ENCODE measurements around the gene ZC3H12C. TPM values are rescaled to one million over a fixed set of nuclear protein-coding genes. Genes with fewer than 3 reads are reported as not detected.

Gene ZC3H12C
- total RNA-seq, 1 donor from 2014 or later = 13.9 TPM

GRCh38 chr11:110077346-110077745 lies 15.8 kb upstream of the ZC3H12C start:
- no peak for DNase-seq (ENCODE audit: low spot score)

DNA sequence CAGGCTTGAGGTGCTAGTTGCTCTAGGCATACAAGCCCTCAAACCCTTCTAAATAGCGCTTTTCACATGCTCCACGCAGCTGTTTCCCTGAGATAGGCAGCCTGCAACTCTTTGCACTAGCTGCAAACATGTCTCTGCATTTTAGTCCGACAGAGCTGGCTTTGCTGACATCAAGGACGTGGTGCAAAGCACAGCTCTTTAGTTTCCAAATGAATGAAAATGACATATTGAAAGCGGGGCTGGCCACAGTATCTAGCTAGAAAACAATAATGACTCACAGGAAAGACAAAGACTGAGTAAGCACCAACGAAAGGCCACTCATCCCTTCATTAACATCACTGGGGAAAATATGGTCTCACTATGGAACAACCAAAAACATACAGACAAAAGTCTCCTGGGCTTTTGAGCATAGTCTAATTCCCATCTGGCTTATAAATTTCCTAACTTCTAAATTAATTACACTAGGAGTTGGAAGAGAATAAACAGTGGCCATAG lies 15.3 kb upstream of the ZC3H12C start:
- no peak for DNase-seq (ENCODE audit: low spot score)

GRCh38 chr11:110078923-110079544 lies 14.2 kb upstream of the ZC3H12C start:
- no peak for DNase-seq (ENCODE audit: low spot score)

GRCh38 chr11:110079726-110080125 lies 13.5 kb upstream of the ZC3H12C start:
- DNase-seq (ENCODE audit: low spot score) = no peak

GRCh38 chr11:110081462-110082376 lies 11.5 kb upstream of the ZC3H12C start:
- no peak for DNase-seq (ENCODE audit: low spot score)

DNA sequence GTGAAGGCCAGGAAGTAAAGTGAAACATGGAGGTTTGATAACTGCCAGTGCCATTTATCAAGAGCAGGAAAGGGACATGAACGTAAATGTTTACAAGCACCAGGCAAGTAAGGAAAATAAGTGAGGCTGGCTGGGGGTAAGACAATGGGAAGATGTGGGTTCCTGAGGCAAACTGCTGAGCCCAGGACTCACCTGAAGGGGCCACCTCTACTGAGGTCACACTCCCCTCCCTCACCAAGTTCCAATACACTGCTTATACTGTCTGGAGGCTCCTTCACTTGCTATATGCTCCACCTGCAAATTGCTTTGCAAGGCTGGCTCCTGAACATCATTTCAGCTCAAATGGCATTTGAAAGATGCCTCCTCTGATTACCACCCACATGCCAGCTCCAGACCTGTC lies 10.3 kb upstream of the ZC3H12C start:
- no peak for DNase-seq (ENCODE audit: low spot score)

- no peak for DNase-seq (ENCODE audit: low spot score)
Observed at GRCh38 chr11:110085255-110085838, 7.8 kb upstream of the ZC3H12C start.

DNA sequence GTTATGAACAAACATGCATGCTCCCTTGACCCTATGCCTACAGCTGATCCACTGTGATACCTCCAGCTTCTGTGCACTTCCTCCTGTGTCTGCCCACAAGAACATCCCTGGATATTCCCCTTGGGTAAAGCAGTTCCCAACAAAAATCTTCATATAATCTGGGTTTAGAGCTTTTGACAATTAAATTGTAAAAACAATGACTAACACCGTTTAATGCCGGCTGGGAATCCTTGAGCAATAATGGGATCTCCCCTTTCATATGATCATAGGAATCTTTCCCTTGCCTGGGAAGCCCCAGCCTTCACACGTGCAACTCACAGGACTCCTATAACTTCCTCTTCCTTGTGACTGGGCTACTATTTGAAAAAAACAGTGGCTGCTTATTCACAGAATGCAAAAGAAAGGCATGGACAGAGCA lies 6.3 kb upstream of the ZC3H12C start:
- DNase-seq (ENCODE audit: low spot score) = peak; percentile 36

DNA sequence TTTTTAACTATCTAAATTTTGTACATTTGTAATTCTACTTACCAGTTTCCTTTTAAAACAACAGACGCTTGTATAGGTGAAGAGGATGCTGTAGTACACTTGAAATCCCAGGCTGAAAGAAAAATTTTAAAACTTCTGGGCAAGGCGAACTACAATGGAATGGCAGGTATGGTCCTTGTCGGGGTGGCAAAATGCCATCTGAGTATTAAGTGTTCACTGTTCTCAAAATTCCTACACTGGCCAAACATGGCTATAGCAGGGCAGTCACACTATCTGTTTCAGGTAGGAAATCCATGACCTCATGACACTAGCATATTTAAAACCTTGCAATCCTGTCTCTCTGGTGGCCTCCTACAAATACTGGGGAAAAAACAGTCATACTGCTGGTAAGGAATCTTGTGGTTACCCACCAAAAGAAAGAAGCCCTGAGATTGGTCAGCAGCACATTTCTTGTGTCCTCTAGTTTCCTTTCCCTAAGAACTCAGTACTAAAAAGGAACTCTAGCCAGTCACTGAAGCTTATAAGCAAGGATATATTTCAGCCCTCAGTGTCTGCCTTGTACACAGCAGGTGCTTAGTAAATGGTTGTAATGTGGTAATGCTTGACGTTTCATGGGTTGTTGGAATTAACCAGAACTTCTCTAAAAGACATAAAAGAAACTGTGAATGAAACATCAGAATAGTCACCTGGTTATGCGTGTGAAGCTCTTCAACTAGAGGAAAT lies 5.2 kb upstream of the ZC3H12C start:
- no peak for DNase-seq (ENCODE audit: low spot score)

- DNase-seq (ENCODE audit: low spot score) = no peak
Observed at GRCh38 chr11:110088535-110089344, 4.5 kb upstream of the ZC3H12C start.

DNA sequence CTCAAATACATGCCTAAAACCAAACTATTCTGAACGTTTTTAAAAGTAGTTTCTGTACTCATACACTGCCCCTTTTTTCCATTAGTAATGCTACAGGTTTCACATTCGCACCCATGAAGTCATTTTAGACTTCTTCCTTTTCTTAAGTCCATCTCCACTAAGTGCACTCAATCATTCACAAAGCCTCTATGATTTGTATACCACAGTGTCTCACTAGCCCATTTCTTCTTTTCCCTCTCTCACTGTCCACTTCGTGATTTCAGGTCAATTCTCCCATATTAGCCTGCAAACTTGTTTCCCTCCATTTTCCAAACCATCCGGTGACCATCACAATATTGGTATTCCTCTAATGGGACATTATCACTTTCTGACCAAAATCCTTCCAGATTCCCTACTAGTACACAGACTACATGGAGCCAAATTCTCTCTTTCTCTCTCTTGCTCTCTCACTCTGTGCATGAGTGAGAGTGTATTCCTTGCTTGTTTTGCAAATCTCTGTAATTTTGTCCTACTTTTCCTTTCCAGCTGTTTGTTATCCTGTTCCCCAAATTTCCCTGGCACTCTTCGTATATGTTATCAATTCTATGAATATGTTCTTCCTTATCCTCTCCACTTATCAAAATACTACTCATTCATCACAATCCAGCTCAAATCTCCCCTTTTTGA lies 3.4 kb upstream of the ZC3H12C start:
- no peak for DNase-seq (ENCODE audit: low spot score)

DNA sequence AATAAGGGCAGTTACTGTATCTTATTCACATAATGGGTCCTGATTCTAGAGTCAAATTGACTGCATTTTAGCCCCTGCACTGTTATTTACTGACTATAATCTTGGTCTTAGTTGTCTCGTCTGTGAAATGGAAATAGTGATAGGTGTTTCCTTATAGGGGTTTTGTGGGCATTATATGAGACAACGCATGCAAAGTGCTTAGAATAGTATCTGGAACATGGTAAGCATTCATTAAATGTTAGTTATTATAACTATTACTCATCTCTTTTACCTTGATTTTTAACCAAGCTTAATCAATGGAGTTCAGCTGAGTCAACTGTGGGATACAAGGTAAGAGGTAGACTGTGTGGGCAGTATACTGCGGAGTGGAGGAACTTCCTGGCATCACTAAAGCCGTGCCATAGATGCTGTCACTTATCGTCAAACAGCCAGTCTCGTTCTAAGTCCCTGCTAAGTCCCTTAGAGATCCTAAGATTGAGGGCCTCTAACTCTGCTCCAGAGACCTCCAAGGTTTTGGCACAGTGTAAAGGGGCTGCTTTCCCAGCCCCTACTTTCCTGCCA lies 2.6 kb upstream of the ZC3H12C start:
- DNase-seq (ENCODE audit: low spot score) = no peak

DNA sequence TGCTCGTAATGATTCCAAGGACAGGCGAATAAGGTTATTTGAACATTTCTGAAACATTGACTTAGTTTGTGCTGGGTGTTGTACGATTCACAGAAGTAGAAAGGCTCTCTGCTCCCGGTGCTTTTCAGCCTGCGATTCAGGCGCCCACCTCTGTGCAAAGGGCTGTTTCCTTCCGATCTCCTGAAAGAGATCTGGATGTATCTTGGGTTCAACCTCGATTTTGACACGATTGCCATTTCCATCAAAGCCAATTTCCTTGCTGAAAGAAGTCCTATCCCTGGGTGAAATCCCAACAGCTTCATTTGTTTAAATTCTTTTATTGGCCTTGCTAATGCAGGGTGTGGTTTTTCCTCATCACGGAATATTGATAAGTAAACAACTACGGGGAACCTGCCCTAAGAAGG lies 1.1 kb upstream of the ZC3H12C start:
- no peak for DNase-seq (ENCODE audit: low spot score)

- peak; percentile 36 for DNase-seq (ENCODE audit: low spot score)
Observed at GRCh38 chr11:110093407-110094297, 460 bp downstream of the ZC3H12C start.

GRCh38 chr11:110094298-110095285 lies 1.4 kb downstream of the ZC3H12C start:
- DNase-seq (ENCODE audit: low spot score) = no peak

DNA sequence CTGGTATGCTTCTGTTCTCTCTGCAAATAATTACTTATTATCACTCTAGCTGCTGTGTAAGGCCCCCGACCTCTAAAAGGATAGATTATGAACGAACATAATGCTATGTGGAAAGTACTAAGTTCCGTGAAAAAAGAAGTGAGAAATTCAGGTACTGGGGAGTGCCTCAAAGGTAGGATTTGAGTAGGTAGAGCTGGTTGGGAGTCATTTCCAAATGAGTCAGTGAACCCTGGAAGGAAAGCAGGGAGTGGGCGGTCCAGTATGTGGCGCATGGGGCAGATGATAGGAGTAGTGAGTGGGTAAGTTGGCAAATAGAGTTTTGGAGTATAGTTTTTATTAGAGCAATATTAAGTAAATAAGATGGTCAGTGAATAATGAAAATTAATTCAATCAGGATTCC lies 2.4 kb downstream of the ZC3H12C start:
- DNase-seq (ENCODE audit: low spot score) = no peak

- DNase-seq (ENCODE audit: low spot score) = no peak
Observed at GRCh38 chr11:110096496-110096895, 3.3 kb downstream of the ZC3H12C start.

DNA sequence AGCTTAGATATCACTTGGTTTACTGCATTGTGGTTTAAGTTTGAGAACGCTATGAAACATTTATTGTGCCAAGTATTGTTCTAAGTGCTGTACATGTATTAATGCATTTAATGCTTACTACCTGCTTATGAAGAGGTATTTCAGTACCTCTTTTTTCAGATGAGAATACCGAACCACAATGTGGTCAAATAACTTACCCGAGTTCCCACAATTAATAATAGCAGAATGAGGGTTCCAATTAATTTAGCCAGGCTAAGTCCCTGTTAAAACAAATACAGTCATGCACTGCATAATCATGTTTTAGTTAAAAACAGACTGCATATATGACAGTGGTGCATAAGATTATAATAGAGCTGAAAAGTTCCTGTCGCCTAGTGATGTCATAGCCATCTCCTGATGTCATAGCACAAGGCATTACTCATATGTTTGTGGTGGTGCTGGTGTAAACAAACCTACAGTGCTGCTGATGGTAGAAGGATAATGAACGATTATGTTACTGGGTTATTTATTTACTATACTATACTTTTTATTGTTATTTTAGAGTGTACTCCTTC lies 4.3 kb downstream of the ZC3H12C start:
- DNase-seq (ENCODE audit: low spot score) = no peak
